GM13976 (cell line): ENCODE data around the gene FHOD3.

Experiments
- DNase-seq: peaks from one replicate; pipeline ENCODE4 v3.0.0; 2012; ENCODE audit warnings: low spot score
- in situ Hi-C: fragments of 300-500 bp; cut with MboI; formaldehyde crosslinking; loops from one replicate; pipeline ENCODE4 v1.12.0; 2022; ENCODE audit warnings: low sequenced_read_pairs, mixed read lengths, inconsistent platforms; ENCODE audit not compliant: unreplicated experiment
- TF ChIP-seq, protein P1 (sequence below): IDR thresholded peaks from 2 replicates; pipeline ENCODE4 v1.5.1; 2012; ENCODE audit warnings: borderline replicate concordance, mild to moderate bottlenecking; ENCODE audit not compliant: insufficient read depth; ENCODE audit errors: extremely low read depth, missing control alignments, control extremely low read depth

Gene FHOD3

DNA sequence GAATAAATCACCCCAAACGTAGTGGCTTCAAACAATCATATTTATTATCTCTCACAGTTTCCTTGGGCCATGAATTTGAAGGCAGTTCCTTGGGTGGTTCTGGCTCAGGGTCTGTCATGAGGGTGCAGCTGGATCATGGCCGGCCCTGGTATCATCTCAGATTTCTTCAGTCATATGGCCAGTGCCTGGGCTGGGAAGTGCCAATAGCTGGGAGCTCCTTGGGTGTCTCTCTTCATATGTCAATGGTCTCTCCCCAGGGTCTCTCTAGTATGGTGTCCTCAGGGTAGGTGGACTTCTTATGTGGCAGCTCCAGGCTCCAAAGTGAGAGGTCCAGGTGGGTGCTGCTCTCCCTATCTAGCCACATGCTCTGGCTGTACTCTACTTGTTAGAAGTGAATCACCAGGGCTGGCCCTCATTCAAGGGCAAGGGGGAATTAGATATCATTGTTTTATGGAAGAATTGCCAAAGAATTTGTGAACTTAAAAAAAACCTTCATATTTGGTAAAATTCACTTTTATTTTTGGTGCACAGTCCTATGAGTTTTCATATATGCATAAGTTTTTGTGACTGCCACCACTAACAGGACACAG is 15.4 kb downstream of the FHOD3 start:
- DNase-seq = no peak
- TF ChIP-seq, protein P1, sequence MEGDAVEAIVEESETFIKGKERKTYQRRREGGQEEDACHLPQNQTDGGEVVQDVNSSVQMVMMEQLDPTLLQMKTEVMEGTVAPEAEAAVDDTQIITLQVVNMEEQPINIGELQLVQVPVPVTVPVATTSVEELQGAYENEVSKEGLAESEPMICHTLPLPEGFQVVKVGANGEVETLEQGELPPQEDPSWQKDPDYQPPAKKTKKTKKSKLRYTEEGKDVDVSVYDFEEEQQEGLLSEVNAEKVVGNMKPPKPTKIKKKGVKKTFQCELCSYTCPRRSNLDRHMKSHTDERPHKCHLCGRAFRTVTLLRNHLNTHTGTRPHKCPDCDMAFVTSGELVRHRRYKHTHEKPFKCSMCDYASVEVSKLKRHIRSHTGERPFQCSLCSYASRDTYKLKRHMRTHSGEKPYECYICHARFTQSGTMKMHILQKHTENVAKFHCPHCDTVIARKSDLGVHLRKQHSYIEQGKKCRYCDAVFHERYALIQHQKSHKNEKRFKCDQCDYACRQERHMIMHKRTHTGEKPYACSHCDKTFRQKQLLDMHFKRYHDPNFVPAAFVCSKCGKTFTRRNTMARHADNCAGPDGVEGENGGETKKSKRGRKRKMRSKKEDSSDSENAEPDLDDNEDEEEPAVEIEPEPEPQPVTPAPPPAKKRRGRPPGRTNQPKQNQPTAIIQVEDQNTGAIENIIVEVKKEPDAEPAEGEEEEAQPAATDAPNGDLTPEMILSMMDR = no peak
- in situ Hi-C loops = no loop called here

DNA sequence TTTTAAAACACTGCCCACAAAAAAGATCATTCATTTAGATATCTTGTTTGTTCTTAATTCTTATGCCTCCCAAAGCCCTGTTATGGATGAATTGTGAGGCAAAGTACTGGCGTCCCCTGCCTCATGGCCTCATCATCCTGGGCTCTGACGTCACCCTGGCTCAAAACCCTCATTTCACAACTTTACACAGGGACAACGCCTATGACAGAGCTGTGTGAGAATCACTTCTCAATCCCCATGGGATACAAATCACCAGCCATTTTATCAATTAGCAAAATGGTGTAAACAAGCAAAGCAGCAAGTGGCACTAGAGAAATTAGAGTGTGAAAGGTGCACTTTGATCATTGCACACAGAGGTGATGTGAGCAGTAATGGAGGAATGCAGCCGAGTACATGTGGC is 16.6 kb downstream of the FHOD3 start:
- in situ Hi-C loops = no loop called here
- no peak for DNase-seq
- TF ChIP-seq, protein P1 = no peak

DNA sequence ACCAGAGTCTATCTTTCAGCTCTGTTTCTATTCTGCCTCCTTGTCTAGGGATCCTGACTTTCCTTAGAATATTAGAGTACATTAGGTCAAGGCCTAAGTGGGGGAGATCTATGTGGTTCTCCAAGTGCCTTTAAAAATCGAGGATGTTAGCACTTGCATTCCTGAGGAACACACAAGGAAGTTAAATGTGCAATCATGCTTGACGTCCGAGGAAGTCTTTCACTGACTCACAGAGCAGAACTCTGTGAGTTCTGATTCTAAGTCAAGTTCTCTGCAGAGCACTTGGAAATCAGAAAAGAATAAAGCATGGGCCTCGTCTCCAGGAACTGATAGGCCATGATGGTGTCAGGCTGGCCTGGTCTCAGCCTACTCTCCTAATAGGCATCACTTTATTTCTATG is 17.2 kb downstream of the FHOD3 start:
- TF ChIP-seq, protein P1 = no peak
- in situ Hi-C loops = no loop called here
- DNase-seq = no peak

DNA sequence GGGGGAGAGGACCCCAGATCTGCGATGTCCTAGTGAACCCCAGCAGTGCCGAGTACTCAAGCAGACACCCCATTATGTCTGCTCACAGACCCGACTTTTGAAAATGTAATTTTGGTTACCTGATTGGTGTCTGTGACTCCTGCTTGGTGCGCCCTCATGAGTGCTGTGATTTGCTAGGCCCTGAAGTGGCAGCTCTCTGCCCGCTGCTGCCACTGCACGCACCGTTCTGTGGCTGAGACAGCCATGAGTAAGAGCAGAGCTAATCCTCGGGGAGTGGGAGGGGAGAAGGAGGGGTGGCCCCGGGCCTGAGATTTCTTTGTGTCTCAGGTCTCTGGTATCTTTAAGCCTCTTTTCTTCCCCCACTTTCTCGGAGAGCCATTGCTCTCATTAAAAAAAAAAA is 18.2 kb downstream of the FHOD3 start:
- in situ Hi-C loops = no loop called here
- TF ChIP-seq, protein P1 = no peak
- no peak for DNase-seq

DNA sequence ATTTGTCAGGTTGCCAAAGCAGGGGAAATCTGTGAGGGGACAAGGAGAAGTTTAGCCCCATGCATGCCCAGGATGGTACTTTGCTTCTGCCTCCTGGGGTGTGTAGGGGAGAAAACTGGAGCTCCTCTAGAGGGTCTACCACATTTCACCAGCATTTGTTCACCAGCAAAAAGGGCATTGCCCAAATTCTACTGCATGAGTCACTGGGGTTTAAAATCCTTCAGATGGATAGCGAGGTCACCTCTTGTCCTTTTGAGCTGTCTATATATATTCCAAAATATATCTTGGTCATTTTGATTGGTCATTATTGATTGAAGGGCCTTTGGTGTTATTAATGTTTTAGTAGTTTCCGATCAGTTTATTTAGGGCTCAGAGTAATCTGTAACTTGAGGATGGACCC is 18.7 kb downstream of the FHOD3 start:
- in situ Hi-C loops = no loop called here
- TF ChIP-seq, protein P1 = no peak
- no peak for DNase-seq

DNA sequence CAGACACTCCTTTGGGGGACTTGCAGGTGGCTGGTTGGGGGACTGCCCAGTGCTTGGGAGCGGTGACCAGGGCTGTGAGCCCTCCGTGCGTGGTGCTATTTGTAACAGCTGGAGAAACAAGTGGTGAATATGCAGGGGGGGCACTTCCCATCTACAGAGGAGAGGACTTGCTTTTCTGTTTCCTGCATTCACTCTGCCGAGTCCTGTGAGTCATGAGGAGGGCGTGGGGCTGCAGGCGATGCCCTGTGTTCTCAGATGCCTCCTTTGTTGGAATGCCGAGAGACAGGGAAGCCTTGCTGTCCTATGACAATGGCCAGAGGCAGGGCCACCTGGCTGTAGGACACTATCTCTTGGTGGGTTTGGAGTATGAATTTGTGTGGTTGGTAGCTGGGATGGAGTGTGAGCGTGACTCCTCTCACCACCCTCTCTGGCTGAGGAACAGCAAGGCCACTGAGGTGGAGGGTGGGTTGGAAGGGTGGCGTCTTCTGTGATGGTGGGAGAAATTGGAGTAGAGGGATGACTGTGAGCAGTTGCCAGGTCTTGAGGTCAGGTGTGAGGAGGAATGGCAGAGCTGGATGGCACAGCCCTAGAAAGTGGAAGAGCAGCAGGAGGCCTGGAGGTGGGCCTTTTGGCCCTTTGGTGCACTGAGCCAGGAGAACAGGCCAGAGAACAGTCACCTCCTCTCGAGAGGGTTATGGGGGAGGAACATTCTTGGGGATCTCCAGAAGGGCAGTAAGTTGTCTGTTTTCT is 24.3 kb downstream of the FHOD3 start:
- TF ChIP-seq, protein P1 = no peak
- in situ Hi-C loops = no loop called here
- DNase-seq = no peak

DNA sequence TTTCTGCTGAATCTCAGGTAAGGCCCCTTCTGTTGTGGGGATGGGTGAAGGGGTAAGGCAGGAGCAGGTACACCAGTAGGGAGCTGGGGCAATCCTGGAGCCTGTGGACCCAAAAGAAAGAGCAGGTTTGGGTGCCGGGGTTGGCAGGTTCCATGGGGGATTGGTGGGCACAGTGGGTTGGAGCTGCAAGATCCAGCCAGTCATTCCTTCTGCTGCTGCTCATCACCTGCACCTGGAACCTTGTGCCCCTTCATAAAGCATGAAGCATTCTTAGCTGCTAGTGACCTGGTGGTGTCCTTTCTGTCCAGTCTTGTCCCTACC is 24.9 kb downstream of the FHOD3 start:
- TF ChIP-seq, protein P1 = no peak
- in situ Hi-C loops = no loop called here

More for the DNA sequence above, 24.9 kb downstream of the FHOD3 start:
- DNase-seq = no peak
